Measurements from ENCODE around the gene BBS12.

Gene BBS12

GRCh38 chr4:122733787-122734120, 1.2 kb downstream of the BBS12 start:
- no peak for FAIRE-seq
- DNase-seq (ENCODE audit: insufficient read length, low spot score), result no peak

GRCh38 chr4:122739174-122739573, 6.7 kb downstream of the BBS12 start:
- FAIRE-seq (no peak), DNase-seq (ENCODE audit: insufficient read length, low spot score) (no peak)
- TF ChIP-seq, protein P1, sequence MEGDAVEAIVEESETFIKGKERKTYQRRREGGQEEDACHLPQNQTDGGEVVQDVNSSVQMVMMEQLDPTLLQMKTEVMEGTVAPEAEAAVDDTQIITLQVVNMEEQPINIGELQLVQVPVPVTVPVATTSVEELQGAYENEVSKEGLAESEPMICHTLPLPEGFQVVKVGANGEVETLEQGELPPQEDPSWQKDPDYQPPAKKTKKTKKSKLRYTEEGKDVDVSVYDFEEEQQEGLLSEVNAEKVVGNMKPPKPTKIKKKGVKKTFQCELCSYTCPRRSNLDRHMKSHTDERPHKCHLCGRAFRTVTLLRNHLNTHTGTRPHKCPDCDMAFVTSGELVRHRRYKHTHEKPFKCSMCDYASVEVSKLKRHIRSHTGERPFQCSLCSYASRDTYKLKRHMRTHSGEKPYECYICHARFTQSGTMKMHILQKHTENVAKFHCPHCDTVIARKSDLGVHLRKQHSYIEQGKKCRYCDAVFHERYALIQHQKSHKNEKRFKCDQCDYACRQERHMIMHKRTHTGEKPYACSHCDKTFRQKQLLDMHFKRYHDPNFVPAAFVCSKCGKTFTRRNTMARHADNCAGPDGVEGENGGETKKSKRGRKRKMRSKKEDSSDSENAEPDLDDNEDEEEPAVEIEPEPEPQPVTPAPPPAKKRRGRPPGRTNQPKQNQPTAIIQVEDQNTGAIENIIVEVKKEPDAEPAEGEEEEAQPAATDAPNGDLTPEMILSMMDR (IDR thresholded peaks at IDR 0.05; ENCODE audit: insufficient read depth, missing control alignments), result no peak

More at GRCh38 chr4:122733787-122734120, 1.2 kb downstream of the BBS12 start:
- TF ChIP-seq, protein P1 (IDR thresholded peaks at IDR 0.05; ENCODE audit: insufficient read depth, missing control alignments), result no peak

- FAIRE-seq, result no peak
- TF ChIP-seq, protein P1 (IDR thresholded peaks at IDR 0.05; ENCODE audit: insufficient read depth, missing control alignments), result no peak
- DNase-seq (ENCODE audit: insufficient read length, low spot score), result no peak
Measured at GRCh38 chr4:122742933-122743829, 10.7 kb downstream of the BBS12 start.

DNA sequence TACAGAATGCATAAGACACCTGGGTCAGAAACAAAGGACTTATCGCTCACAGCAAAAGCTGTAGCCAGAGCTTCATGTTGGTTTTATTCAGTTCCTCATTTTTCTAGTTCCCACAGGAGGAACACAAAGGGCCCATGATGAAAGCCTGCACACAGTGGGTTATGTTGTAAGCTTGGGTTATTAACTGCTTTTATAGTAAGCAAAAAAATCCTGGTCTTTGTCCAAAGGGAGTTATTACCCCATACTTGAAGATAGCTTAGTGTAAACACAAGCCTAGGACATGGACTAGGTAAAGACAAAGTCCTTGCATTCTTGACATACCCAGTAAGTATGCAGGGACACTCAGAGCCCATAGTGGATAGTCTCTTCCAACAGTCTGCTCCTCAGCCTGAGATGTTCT, 11.7 kb downstream of the BBS12 start:
- TF ChIP-seq, protein P1 (IDR thresholded peaks at IDR 0.05; ENCODE audit: insufficient read depth, missing control alignments), result no peak
- DNase-seq (ENCODE audit: insufficient read length, low spot score) (no peak), FAIRE-seq (no peak)

GRCh38 chr4:122746485-122746965, 14.0 kb downstream of the BBS12 start:
- no peak for DNase-seq (ENCODE audit: insufficient read length, low spot score)
- TF ChIP-seq, protein P1 (IDR thresholded peaks at IDR 0.05; ENCODE audit: insufficient read depth, missing control alignments), result no peak
- no peak for FAIRE-seq

- TF ChIP-seq, protein P1 (IDR thresholded peaks at IDR 0.05; ENCODE audit: insufficient read depth, missing control alignments), result no peak
- no peak for DNase-seq (ENCODE audit: insufficient read length, low spot score)
- no peak for FAIRE-seq
Measured at GRCh38 chr4:122747068-122747467, 14.6 kb downstream of the BBS12 start.

DNA sequence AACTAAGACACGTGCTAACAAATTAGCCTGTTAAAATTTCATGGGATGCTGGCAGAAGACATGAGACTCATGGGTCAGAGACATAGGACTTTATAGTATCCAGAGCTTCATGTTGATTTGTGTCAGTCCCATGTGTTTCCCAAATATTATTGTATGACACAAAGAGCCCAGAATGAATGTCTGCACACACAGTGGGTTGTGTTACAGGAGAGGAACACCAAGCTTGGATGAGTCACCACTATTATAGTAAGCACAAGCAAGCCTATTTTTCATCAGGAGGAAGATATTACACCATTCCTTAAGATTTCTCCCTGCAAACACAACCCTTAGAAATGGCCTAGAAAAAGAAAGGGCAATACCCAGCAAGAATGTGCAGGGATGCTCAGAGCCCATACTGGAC, 15.4 kb downstream of the BBS12 start:
- TF ChIP-seq, protein P1 (IDR thresholded peaks at IDR 0.05; ENCODE audit: insufficient read depth, missing control alignments), result no peak
- FAIRE-seq, result no peak
- no peak for DNase-seq (ENCODE audit: insufficient read length, low spot score)
